Pancreas (tissue), 10 donors: ENCODE measurements around the gene PDCD1LG2. TPM values are rescaled to one million over a fixed set of nuclear protein-coding genes. Genes with fewer than 3 reads are reported as not detected.

Experiments
- ATAC-seq, 4 donors: fragments of 200-7000 bp; cut with Tn5 transposase; one replicate each; pipeline versions ENCODE4 v1.8.0 to v1.9.1; 2020; ENCODE audit warnings: mild to moderate bottlenecking in 4 of 4, moderate library complexity in 4 of 4
- DNase-seq, 6 donors: peaks; one replicate each; pipeline ENCODE4 v3.0.0-alpha.2; 2020
- FAIRE-seq: peaks from 2 replicates; lab custom pipeline; 2012; peaks lifted over from hg19 to GRCh38; lab: Jason Lieb, UNC
- H3K27ac ChIP-seq, 4 donors: fragments of 200-600 bp; sonication (generic); 1 replicate in 3 of 4; 2 replicates in 1 of 4; pipeline versions ENCODE4 v1.5.0 to v1.8.0; 2020
- H3K27me3 ChIP-seq, 4 donors: fragments of 200-600 bp; one replicate each; pipeline ENCODE4 v1.8.0; 2021
- H3K36me3 ChIP-seq, 3 donors: fragments of 200-600 bp; sonication (generic) in 1 of 3; one replicate each; pipeline versions ENCODE4 v1.5.0 to v1.8.0; 2020 to 2021
- H3K4me1 ChIP-seq, 3 donors: fragments of 200-600 bp; one replicate each; pipeline ENCODE4 v1.8.0; 2021
- H3K4me3 ChIP-seq, 4 donors: fragments of 200-600 bp; sonication (generic) in 2 of 4; one replicate each; pipeline versions ENCODE4 v1.5.0 to v1.8.0; 2020 to 2021
- H3K9me3 ChIP-seq, 4 donors: fragments of 200-600 bp; one replicate each; pipeline ENCODE4 v1.8.0; 2021
- CTCF ChIP-seq, 4 donors: fragments of 200-600 bp; sonication (generic) in 3 of 4; IDR thresholded peaks; one replicate each; pipeline versions ENCODE4 v1.5.0 to v1.8.0; 2021; ENCODE audit warnings: antibody characterized with exemption in 4 of 4
- WGBS, 2 donors: extraction: QIAGEN DNeasy Blood & Tissue Kit; methylation state at CpG; one replicate each; pipeline ENCODE4 v1.1.7; 2013; 5-methylcytosine and 5-hydroxymethylcytosine counted together
- intact Hi-C, 3 donors: fragments of 100-400 bp; cut with DNase I; formaldehyde crosslinking; loops; one replicate each; pipeline versions ENCODE4 v1.11.1 to v1.14.2; 2022
- polyA plus RNA-seq, 2 donors: library from polyadenylated mRNA; stranded (reverse); fragments of 200-250 nt; gene quantifications; one replicate each; pipeline ENCODE4 v1.2.3, GENCODE V29; 2013
- total RNA-seq, 6 donors: library from RNA; stranded (reverse); fragmentation: NEBNext Ultra II Directional in 4 of 6; extraction: Animal tissue kit (Norgen Biotek cat#: 25700) in 4 of 6; gene quantifications; one replicate each; pipeline versions ENCODE4 v1.2.1 to v1.2.4, GENCODE V29; 2021 to 2023
- donor health status: healthy with polysubstance abuse.
- donor health status: DM: no; HTN: no; CAD: no; lungs with moderate emphysema.
- donor health status: DM: no; HTN: no; CAD: no.
- donor health status: control.
- donor health status: control.
- donor health status: Bipolar disorder and iron deficiency.
- donor health status: DM: yes; HTN: yes; CAD: no.
- donor health status: DM: no; HTN: no; CAD: no.
- donor health status: DM: no; HTN: no; CAD: no.
- donor health status: DM: yes; HTN: yes; CAD: no.

The PDCD1LG2 gene
- total and polyA plus RNA-seq, 8 donors, result 0.08 to 0.43 (median 0.17) TPM; not detected in 1

DNA sequence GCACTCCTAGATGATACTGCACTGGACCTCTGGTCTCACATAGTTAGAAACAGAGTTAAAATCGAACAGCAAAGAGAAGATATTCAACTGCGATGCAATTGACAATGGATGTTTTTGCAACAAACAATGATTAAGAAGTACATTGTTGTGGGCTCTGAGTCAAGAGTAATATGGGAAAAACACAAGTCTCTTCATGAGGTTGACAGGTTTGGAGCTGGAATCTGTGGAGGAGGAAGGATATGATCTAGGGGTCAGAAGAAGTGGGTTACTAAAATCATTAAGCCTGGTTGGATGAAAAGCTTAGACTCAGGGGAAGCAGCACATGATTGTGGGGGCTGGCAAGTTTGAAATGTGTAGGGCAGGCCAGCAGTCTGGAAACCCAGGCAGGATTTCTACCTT, 53.1 kb downstream of the PDCD1LG2 start:
- H3K36me3 ChIP-seq, result no peaks in the 10 kb centered on the region
- no peaks in the 10 kb centered on the region for H3K27me3 ChIP-seq
- no peak overlapping the region for H3K4me3 ChIP-seq
- intact Hi-C loops, result no loop called here
- H3K27ac ChIP-seq, result no peak overlapping the region
- no peaks in the 10 kb centered on the region for H3K9me3 ChIP-seq
- 65 to 70% methylated on average over 2 of the region's 2 CpGs for WGBS, 2 donors
- no peaks in the 10 kb centered on the region for H3K4me1 ChIP-seq
- FAIRE-seq (no peak), ATAC-seq (no peak), DNase-seq (no peak)
- TF ChIP-seq CTCF (IDR thresholded peaks at IDR 0.05), result no peak

DNA sequence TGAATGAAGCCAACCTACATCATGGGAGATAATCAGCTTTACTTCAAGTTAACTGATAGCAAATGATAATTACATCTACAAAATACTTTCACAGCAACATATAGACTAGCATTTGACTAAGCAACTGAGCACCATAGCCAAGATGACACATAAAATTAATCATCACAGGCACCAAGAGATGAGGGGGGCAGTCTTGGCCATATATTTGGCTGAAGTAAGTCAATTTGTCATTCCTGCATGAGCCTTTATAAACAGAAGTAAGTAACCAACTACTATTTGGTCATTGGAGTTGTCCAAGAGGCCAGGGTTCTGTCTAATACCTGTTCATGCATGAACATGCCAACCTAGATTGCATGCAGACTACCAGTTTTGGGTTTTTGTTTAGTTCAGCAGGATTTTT, 53.6 kb downstream of the PDCD1LG2 start:
- FAIRE-seq (no peak), ATAC-seq (no peak), DNase-seq (no peak)
- no peak for TF ChIP-seq CTCF (IDR thresholded peaks at IDR 0.05)
- H3K4me1 ChIP-seq, result no peaks in the 10 kb centered on the region
- H3K27me3 ChIP-seq, result no peaks in the 10 kb centered on the region
- no peaks in the 10 kb centered on the region for H3K9me3 ChIP-seq
- H3K27ac ChIP-seq, result no peak overlapping the region
- no peak overlapping the region for H3K4me3 ChIP-seq
- intact Hi-C loops, result no loop called here
- H3K36me3 ChIP-seq, result no peaks in the 10 kb centered on the region

GRCh38 chr9:5566054-5566618, 55.8 kb downstream of the PDCD1LG2 start:
- 86 to 88% methylated on average over 6 of the region's 6 CpGs for WGBS, 2 donors
- DNase-seq (no peak), ATAC-seq (no peak)

DNA sequence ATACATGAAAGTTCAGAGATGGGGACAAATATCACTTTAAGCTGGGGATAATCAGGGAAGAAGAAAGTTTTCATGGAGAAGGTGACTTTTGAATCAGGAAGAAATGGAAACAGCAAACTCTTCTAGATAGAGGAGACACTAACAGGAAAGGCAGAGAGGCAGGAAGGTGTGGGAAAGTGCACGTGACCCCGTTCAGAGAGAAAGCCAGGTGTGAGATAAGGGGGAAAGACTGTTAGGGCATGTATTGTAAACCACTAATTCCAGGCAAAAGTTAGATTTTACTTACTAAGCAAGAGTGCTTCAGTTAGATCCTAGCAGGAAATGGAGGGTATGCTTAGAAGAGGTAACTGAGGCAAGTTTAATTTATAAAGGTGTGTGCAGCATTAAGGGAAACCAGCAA, 58.5 kb downstream of the PDCD1LG2 start:
- peak in 3 of 4 donors; percentile 55 to 66 (median 60) for ATAC-seq
- no peaks in the 10 kb centered on the region for H3K27me3 ChIP-seq
- no peak overlapping the region for H3K4me3 ChIP-seq
- DNase-seq, result no peak
- intact Hi-C loops, result no loop called here
- H3K36me3 ChIP-seq, result no peaks in the 10 kb centered on the region
- H3K9me3 ChIP-seq, result no peaks in the 10 kb centered on the region
- TF ChIP-seq CTCF (IDR thresholded peaks at IDR 0.05), result no peak
- 16 to 31% methylated on average over 2 of the region's 2 CpGs for WGBS, 2 donors
- no peak overlapping the region for H3K27ac ChIP-seq
- FAIRE-seq, result no peak
- no peaks in the 10 kb centered on the region for H3K4me1 ChIP-seq

More at GRCh38 chr9:5566054-5566618, 55.8 kb downstream of the PDCD1LG2 start:
- H3K4me3 ChIP-seq, result no peak overlapping the region
- no peaks in the 10 kb centered on the region for H3K27me3 ChIP-seq
- H3K27ac ChIP-seq, result no peak overlapping the region
- no peaks in the 10 kb centered on the region for H3K36me3 ChIP-seq
- TF ChIP-seq CTCF (IDR thresholded peaks at IDR 0.05), result no peak
- intact Hi-C loops, result no loop called here
- H3K4me1 ChIP-seq, result no peaks in the 10 kb centered on the region
- FAIRE-seq, result no peak
- no peaks in the 10 kb centered on the region for H3K9me3 ChIP-seq

DNA sequence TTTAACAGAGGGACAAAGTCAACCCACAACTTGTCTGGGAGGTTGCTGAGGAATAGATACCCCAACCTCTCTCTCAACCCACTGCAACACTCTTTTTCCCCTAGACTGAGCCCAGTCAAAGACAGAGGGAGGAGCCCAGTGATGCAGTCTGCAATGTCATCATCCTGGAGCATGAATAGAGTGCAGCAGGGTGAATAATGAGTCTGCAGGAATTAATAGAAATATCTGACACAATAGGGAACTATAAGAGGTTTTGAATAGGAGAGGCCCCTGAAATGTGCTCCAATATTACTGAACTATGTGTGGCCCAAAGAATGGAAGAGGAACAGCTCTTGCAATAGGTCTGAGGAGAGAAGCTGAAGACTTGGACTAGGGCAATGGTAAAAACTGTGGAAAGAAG, 59.1 kb downstream of the PDCD1LG2 start:
- no peak for TF ChIP-seq CTCF (IDR thresholded peaks at IDR 0.05)
- H3K9me3 ChIP-seq, result no peaks in the 10 kb centered on the region
- no peaks in the 10 kb centered on the region for H3K27me3 ChIP-seq
- H3K4me1 ChIP-seq, result no peaks in the 10 kb centered on the region
- DNase-seq, result no peak
- H3K27ac ChIP-seq, result no peak overlapping the region
- no peaks in the 10 kb centered on the region for H3K36me3 ChIP-seq
- no peak for FAIRE-seq
- ATAC-seq, result peak in 1 of 4 donors; percentile 25
- no peak overlapping the region for H3K4me3 ChIP-seq
- intact Hi-C loops, result no loop called here
